Activated T-cell treated with anti-CD3 and anti-CD28 coated beads, Interleukin-2, amount 50 U/mL, for 48 hours (primary cell): ENCODE data around the gene INF2.
"Not testable (repeated sequence)": the region's sequence is repeated elsewhere in the genome, so short reads cannot be mapped to it uniquely, and the experiment has no call there.

ENCODE experiments used
- DNase-seq, 2 experiments: peaks; one replicate each; pipeline ENCODE4 v3.0.0-alpha.2; 2020

Gene INF2

GRCh38 chr14:104657563-104658324 lies 31.7 kb upstream of the INF2 start:
- DNase-seq, result no peak

GRCh38 chr14:104658325-104658712 lies 31.1 kb upstream of the INF2 start:
- no peak for DNase-seq

- no peak for DNase-seq
These were observed 30.3 kb upstream of the INF2 start for GRCh38 chr14:104659146-104659545.

GRCh38 chr14:104659764-104660523 lies 29.5 kb upstream of the INF2 start:
- no peak for DNase-seq

- DNase-seq, result no peak
These were observed 28.8 kb upstream of the INF2 start for GRCh38 chr14:104660597-104660996.

- DNase-seq, result no peak
These were observed 28.3 kb upstream of the INF2 start for GRCh38 chr14:104661086-104661485.

- not testable (repeated sequence) for DNase-seq
These were observed 27.8 kb upstream of the INF2 start for GRCh38 chr14:104661528-104662157.

GRCh38 chr14:104662472-104662871 lies 26.9 kb upstream of the INF2 start:
- DNase-seq, result not testable (repeated sequence)

GRCh38 chr14:104664107-104664506 lies 25.3 kb upstream of the INF2 start:
- DNase-seq, result no peak

- DNase-seq, result no peak
These were observed 24.8 kb upstream of the INF2 start for GRCh38 chr14:104664588-104664987.

GRCh38 chr14:104665114-104665656 lies 24.2 kb upstream of the INF2 start:
- no peak for DNase-seq

GRCh38 chr14:104665657-104666522 lies 23.5 kb upstream of the INF2 start:
- peak; percentile 53 to 66 for DNase-seq

- not testable (repeated sequence) for DNase-seq
These were observed 22.9 kb upstream of the INF2 start for GRCh38 chr14:104666523-104666895.

- no peak for DNase-seq
These were observed 22.4 kb upstream of the INF2 start for GRCh38 chr14:104666981-104667380.

- no peak for DNase-seq
These were observed 19.7 kb upstream of the INF2 start for GRCh38 chr14:104669697-104670096.

- DNase-seq, result not testable (repeated sequence)
These were observed 18.0 kb upstream of the INF2 start for GRCh38 chr14:104671330-104671977.

GRCh38 chr14:104672119-104672518 lies 17.3 kb upstream of the INF2 start:
- DNase-seq, result not testable (repeated sequence)

- no peak for DNase-seq
These were observed 15.9 kb upstream of the INF2 start for GRCh38 chr14:104673481-104673880.

- DNase-seq, result no peak
These were observed 14.0 kb upstream of the INF2 start for GRCh38 chr14:104675447-104675846.

GRCh38 chr14:104676130-104676693 lies 13.2 kb upstream of the INF2 start:
- DNase-seq, result no peak

- peak; percentile 73 to 76 for DNase-seq
These were observed 12.5 kb upstream of the INF2 start for GRCh38 chr14:104676694-104677511.
